ENCODE results near the gene MRTFA.

MRTFA gene

GRCh38 chr22:40583053-40583741, 53.3 kb downstream of the MRTFA start:
- DNase-seq (ENCODE audit: low spot score), result peak; percentile 48
- no peak for TF ChIP-seq CTCF (IDR thresholded peaks at IDR 0.05; ENCODE audit: extremely low read depth, insufficient read depth, missing control alignments)
- in situ Hi-C loops (cut with MboI; ENCODE audit: low pct_unique_long_range_greater_than_20kb, low sequenced_read_pairs, unreplicated experiment), result no loop called here

- no peak for DNase-seq (ENCODE audit: low spot score)
- in situ Hi-C loops (cut with MboI; ENCODE audit: low pct_unique_long_range_greater_than_20kb, low sequenced_read_pairs, unreplicated experiment), result no loop called here
- no peak for TF ChIP-seq CTCF (IDR thresholded peaks at IDR 0.05; ENCODE audit: extremely low read depth, insufficient read depth, missing control alignments)
Measured at GRCh38 chr22:40582063-40582462, 54.5 kb downstream of the MRTFA start.

GRCh38 chr22:40580631-40581030, 55.9 kb downstream of the MRTFA start:
- no peak for TF ChIP-seq CTCF (IDR thresholded peaks at IDR 0.05; ENCODE audit: extremely low read depth, insufficient read depth, missing control alignments)
- in situ Hi-C loops (cut with MboI; ENCODE audit: low pct_unique_long_range_greater_than_20kb, low sequenced_read_pairs, unreplicated experiment), result no loop called here
- no peak for DNase-seq (ENCODE audit: low spot score)

- TF ChIP-seq CTCF (IDR thresholded peaks at IDR 0.05; ENCODE audit: extremely low read depth, insufficient read depth, missing control alignments), result no peak
- in situ Hi-C loops (cut with MboI; ENCODE audit: low pct_unique_long_range_greater_than_20kb, low sequenced_read_pairs, unreplicated experiment), result no loop called here
Measured at GRCh38 chr22:40578171-40578570, 58.3 kb downstream of the MRTFA start.

GRCh38 chr22:40572976-40573375, 63.5 kb downstream of the MRTFA start:
- TF ChIP-seq CTCF (IDR thresholded peaks at IDR 0.05; ENCODE audit: extremely low read depth, insufficient read depth, missing control alignments), result no peak

More at GRCh38 chr22:40578171-40578570, 58.3 kb downstream of the MRTFA start:
- DNase-seq (ENCODE audit: low spot score), result no peak

GRCh38 chr22:40571887-40572286, 64.6 kb downstream of the MRTFA start:
- DNase-seq (ENCODE audit: low spot score), result no peak
- TF ChIP-seq CTCF (IDR thresholded peaks at IDR 0.05; ENCODE audit: extremely low read depth, insufficient read depth, missing control alignments), result no peak
- in situ Hi-C loops (cut with MboI; ENCODE audit: low pct_unique_long_range_greater_than_20kb, low sequenced_read_pairs, unreplicated experiment), result no loop called here

More at GRCh38 chr22:40572976-40573375, 63.5 kb downstream of the MRTFA start:
- in situ Hi-C loops (cut with MboI; ENCODE audit: low pct_unique_long_range_greater_than_20kb, low sequenced_read_pairs, unreplicated experiment), result no loop called here
- DNase-seq (ENCODE audit: low spot score), result no peak
